Smooth muscle cell (in vitro differentiated cells): Measurements from ENCODE around the gene SLAMF7. TPM values are rescaled to one million over a fixed set of nuclear protein-coding genes. Genes with fewer than 3 reads are reported as not detected.

ENCODE experiments used
- DNase-seq: peaks from one replicate; lab custom pipeline; 2025; ENCODE audit not compliant: unreplicated experiment; lab: John Stamatoyannopoulos, UW
- H2AFZ ChIP-seq: fragments of 200-600 bp; sonication (generic); 2 replicates; pipeline ENCODE4 v1.6.0; 2016; ENCODE audit warnings: antibody characterized with exemption, low read depth, mild to moderate bottlenecking
- H3F3A ChIP-seq: fragments of 200-600 bp; sonication (generic); 2 replicates; pipeline ENCODE4 v1.6.0; 2017; ENCODE audit warnings: antibody characterized with exemption, low read depth
- H3K27ac ChIP-seq: fragments of 200-600 bp; sonication (generic); 2 replicates; pipeline ENCODE4 v1.5.1; 2016; ENCODE audit warnings: low read depth, mild to moderate bottlenecking
- H3K27me3 ChIP-seq: fragments of 200-600 bp; sonication (generic); 2 replicates; pipeline ENCODE4 v1.6.1; 2016; ENCODE audit warnings: low read depth, mild to moderate bottlenecking
- H3K36me3 ChIP-seq: fragments of 200-600 bp; sonication (generic); 2 replicates; pipeline ENCODE4 v1.5.1; 2016; ENCODE audit warnings: low read depth
- H3K4me1 ChIP-seq: fragments of 200-600 bp; sonication (generic); 2 replicates; pipeline ENCODE4 v1.5.1; 2016; ENCODE audit warnings: low read depth
- H3K4me2 ChIP-seq: fragments of 200-600 bp; sonication (generic); 2 replicates; pipeline ENCODE4 v1.6.0; 2016; ENCODE audit warnings: mild to moderate bottlenecking
- H3K4me3 ChIP-seq: fragments of 200-600 bp; sonication (generic); 2 replicates; pipeline ENCODE4 v1.5.1; 2016; ENCODE audit warnings: mild to moderate bottlenecking
- H3K79me2 ChIP-seq: fragments of 200-600 bp; sonication (generic); 2 replicates; pipeline ENCODE4 v1.6.0; 2016; ENCODE audit warnings: low read depth, mild to moderate bottlenecking
- H3K9ac ChIP-seq: fragments of 200-600 bp; sonication (generic); 2 replicates; pipeline ENCODE4 v1.6.0; 2016; ENCODE audit warnings: low read depth
- H3K9me3 ChIP-seq: fragments of 200-600 bp; sonication (generic); replicated peaks from 2 replicates; pipeline ENCODE4 v1.5.1; 2016; ENCODE audit warnings: low read depth
- H4K20me1 ChIP-seq: fragments of 200-600 bp; sonication (generic); 2 replicates; pipeline ENCODE4 v1.6.0; 2016; ENCODE audit warnings: low read depth
- WGBS: methylation state at CpG from one replicate; pipeline ENCODE4 v1.1.7; 2016; ENCODE audit warnings: low lambda C conversion rate; 5-methylcytosine and 5-hydroxymethylcytosine counted together
- polyA plus RNA-seq: library from polyadenylated mRNA; unstranded; fragments of >200 nt; fragmentation: Nextera tagmentation; extraction: Ambion mirVana; gene quantifications from 2 replicates; pipeline ENCODE4 v1.2.1, GENCODE V29; 2016
- total RNA-seq: library from RNA; depleted of rRNA; stranded (reverse); fragments of >200 nt; gene quantifications from 2 replicates; pipeline ENCODE4 v1.2.3, GENCODE V29; 2014
- TF ChIP-seq, protein P1 (sequence below): fragments of 200-600 bp; sonication (generic); IDR thresholded peaks from 2 replicates; pipeline ENCODE4 v1.5.1; 2017; ENCODE audit warnings: borderline replicate concordance, mild to moderate bottlenecking, antibody characterized with exemption; ENCODE audit not compliant: insufficient read depth, poor library complexity, severe bottlenecking

SLAMF7 gene
- total and polyA plus RNA-seq, 2 experiments from 2014 or later = not detected

DNA sequence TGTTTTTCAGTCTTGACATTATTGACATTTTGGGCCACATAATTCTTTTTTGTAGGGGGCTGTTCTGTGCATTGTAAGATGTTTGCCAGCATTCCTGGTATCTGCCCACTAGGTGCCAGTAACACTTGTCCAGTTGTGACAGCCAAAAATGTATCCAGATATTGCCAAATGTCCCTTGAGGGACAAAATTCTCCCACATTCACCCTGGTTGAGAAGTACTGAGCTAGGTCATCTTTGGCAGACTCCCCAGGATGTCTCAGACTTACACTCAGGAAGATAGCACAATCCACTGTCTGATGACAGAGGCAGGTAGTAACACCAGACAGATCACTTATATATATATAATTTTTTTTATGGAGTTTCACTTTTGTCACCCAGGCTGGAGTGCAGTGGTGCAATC, 33.3 kb upstream of the SLAMF7 start:
- Histone ChIP-seq H4K20me1 (no peaks in the 10 kb centered on the region), H3F3A (no peaks in the 10 kb centered on the region), H3K27me3 (no peaks in the 10 kb centered on the region), H3K4me2 (no peak overlapping the region), H3K79me2 (no peaks in the 10 kb centered on the region), H3K9me3 (no peaks in the 10 kb centered on the region), H3K27ac (no peak overlapping the region), H3K4me1 (no peaks in the 10 kb centered on the region), H2AFZ (no peak overlapping the region), H3K36me3 (no peaks in the 10 kb centered on the region), H3K4me3 (no peak overlapping the region), H3K9ac (no peak overlapping the region)
- TF ChIP-seq, protein P1, sequence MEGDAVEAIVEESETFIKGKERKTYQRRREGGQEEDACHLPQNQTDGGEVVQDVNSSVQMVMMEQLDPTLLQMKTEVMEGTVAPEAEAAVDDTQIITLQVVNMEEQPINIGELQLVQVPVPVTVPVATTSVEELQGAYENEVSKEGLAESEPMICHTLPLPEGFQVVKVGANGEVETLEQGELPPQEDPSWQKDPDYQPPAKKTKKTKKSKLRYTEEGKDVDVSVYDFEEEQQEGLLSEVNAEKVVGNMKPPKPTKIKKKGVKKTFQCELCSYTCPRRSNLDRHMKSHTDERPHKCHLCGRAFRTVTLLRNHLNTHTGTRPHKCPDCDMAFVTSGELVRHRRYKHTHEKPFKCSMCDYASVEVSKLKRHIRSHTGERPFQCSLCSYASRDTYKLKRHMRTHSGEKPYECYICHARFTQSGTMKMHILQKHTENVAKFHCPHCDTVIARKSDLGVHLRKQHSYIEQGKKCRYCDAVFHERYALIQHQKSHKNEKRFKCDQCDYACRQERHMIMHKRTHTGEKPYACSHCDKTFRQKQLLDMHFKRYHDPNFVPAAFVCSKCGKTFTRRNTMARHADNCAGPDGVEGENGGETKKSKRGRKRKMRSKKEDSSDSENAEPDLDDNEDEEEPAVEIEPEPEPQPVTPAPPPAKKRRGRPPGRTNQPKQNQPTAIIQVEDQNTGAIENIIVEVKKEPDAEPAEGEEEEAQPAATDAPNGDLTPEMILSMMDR = no peak
- DNase-seq = no peak

DNA sequence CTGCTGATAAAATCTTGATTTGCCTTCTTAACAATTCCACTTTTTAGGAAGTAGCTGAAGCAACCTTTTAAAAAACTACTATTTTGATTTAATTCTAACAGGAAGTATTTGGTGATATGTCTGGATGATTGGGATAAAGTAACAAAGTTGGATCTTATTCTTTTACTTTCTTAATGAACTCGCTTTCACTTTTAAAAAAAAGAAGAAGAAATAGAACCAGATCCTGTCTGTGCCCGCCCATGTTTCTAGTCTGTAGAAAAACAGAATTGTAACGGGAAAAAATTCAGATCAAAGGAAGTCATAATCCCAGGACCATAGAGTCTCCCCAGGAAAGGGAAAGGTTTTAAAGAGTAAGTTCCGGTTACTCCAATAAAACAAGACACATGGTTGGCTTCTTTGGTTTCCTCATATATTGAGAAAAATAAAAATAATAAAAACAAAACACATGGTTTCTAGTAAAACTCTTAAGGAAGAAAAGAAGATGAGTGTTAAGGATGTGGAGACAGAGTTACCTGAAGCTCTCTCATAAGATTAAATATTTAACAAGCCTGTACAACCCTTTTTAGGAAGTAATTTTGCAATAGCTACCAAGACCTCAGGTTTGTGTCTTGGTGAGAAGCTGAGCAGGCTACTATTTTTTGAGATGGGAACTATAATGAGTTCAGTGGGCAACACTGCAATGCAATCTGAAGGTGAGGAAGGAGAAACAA, 32.4 kb upstream of the SLAMF7 start:
- no peak overlapping the region for H2AFZ ChIP-seq
- H3K4me1 ChIP-seq = no peaks in the 10 kb centered on the region
- no peak for DNase-seq
- no peaks in the 10 kb centered on the region for H3K9me3 ChIP-seq
- no peak overlapping the region for H3K9ac ChIP-seq
- H3F3A ChIP-seq = no peaks in the 10 kb centered on the region
- no peak overlapping the region for H3K27ac ChIP-seq
- no peaks in the 10 kb centered on the region for H3K79me2 ChIP-seq
- TF ChIP-seq, protein P1 = no peak
- H3K27me3 ChIP-seq = no peaks in the 10 kb centered on the region
- no peak overlapping the region for H3K4me3 ChIP-seq
- no peaks in the 10 kb centered on the region for H3K36me3 ChIP-seq
- no peak overlapping the region for H3K4me2 ChIP-seq
- WGBS = 73% methylated on average over 4 of the region's 4 CpGs
- H4K20me1 ChIP-seq = no peaks in the 10 kb centered on the region

DNA sequence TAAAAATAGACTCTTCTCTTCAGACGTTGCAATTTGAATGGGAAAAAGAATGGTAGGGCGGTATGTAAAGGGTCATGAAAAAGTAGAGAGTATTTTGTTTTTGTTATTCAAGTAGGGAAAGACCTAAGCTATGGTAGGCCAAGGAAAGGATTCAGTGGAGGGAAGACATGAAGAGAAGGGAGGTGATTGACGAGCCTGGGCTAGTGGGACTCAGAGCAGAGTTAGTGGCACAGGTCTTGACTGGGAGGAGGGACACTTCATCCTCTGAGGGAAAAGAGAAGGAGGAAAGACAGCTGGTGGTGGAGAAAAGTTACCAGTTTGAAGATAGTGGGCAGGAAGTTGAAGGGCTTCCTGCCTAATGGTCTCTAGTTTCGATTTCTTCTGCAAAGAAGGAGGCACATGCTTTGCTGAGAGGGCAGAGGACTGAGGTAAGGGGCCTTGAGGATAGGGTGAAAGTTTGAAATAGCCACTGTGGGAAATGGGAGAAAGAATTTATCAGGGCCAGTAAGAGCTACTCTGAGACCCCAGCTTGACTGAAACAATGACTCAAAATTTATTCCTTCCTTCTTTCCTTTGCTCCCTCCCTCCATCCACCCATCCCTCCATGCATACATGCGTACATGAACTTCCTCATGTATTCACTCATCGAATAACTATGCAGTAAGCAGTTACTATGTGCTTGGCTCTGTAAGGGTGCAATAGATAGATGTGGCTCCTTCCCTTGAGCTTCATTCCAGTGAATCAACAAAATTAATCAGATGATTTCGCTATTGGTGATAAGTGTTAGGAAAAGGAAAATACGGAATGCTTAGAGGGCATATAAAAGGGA, 31.6 kb upstream of the SLAMF7 start:
- H3K4me1 ChIP-seq = no peaks in the 10 kb centered on the region
- TF ChIP-seq, protein P1 = no peak
- H3K36me3 ChIP-seq = no peaks in the 10 kb centered on the region
- DNase-seq = no peak
- no peaks in the 10 kb centered on the region for H3F3A ChIP-seq
- H3K9ac ChIP-seq = no peak overlapping the region
- H3K27me3 ChIP-seq = no peaks in the 10 kb centered on the region
- H2AFZ ChIP-seq = no peak overlapping the region
- H3K9me3 ChIP-seq = no peaks in the 10 kb centered on the region
- no peaks in the 10 kb centered on the region for H4K20me1 ChIP-seq
- H3K4me3 ChIP-seq = no peak overlapping the region
- no peak overlapping the region for H3K27ac ChIP-seq
- H3K4me2 ChIP-seq = no peak overlapping the region
- no peaks in the 10 kb centered on the region for H3K79me2 ChIP-seq
- WGBS = 93% methylated on average over 8 of the region's 8 CpGs
